ENCODE measurements around the gene RNASEH2A.

DNA sequence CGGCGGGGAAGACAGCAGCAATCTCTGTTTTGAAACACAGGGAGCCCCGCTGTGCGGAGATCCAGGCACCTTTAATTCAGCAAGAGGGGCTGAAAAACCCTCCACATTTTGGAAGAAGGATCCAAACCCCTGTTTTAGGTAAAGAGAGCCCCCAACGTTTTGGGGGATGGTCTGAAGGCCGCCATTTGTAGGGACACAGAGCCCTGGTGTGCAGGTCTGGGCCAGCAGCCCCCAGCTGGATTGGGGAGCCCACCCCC lies 27.6 kb upstream of the RNASEH2A start:
- no peak for TF ChIP-seq POLR2AphosphoS5 (IDR thresholded peaks at IDR 0.05)
- TF ChIP-seq, protein P1, sequence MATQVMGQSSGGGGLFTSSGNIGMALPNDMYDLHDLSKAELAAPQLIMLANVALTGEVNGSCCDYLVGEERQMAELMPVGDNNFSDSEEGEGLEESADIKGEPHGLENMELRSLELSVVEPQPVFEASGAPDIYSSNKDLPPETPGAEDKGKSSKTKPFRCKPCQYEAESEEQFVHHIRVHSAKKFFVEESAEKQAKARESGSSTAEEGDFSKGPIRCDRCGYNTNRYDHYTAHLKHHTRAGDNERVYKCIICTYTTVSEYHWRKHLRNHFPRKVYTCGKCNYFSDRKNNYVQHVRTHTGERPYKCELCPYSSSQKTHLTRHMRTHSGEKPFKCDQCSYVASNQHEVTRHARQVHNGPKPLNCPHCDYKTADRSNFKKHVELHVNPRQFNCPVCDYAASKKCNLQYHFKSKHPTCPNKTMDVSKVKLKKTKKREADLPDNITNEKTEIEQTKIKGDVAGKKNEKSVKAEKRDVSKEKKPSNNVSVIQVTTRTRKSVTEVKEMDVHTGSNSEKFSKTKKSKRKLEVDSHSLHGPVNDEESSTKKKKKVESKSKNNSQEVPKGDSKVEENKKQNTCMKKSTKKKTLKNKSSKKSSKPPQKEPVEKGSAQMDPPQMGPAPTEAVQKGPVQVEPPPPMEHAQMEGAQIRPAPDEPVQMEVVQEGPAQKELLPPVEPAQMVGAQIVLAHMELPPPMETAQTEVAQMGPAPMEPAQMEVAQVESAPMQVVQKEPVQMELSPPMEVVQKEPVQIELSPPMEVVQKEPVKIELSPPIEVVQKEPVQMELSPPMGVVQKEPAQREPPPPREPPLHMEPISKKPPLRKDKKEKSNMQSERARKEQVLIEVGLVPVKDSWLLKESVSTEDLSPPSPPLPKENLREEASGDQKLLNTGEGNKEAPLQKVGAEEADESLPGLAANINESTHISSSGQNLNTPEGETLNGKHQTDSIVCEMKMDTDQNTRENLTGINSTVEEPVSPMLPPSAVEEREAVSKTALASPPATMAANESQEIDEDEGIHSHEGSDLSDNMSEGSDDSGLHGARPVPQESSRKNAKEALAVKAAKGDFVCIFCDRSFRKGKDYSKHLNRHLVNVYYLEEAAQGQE (IDR thresholded peaks at IDR 0.05; ENCODE audit: borderline replicate concordance), result no peak
- TF ChIP-seq, protein P2, sequence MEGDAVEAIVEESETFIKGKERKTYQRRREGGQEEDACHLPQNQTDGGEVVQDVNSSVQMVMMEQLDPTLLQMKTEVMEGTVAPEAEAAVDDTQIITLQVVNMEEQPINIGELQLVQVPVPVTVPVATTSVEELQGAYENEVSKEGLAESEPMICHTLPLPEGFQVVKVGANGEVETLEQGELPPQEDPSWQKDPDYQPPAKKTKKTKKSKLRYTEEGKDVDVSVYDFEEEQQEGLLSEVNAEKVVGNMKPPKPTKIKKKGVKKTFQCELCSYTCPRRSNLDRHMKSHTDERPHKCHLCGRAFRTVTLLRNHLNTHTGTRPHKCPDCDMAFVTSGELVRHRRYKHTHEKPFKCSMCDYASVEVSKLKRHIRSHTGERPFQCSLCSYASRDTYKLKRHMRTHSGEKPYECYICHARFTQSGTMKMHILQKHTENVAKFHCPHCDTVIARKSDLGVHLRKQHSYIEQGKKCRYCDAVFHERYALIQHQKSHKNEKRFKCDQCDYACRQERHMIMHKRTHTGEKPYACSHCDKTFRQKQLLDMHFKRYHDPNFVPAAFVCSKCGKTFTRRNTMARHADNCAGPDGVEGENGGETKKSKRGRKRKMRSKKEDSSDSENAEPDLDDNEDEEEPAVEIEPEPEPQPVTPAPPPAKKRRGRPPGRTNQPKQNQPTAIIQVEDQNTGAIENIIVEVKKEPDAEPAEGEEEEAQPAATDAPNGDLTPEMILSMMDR (IDR thresholded peaks at IDR 0.05; ENCODE audit: poor library complexity, severe bottlenecking), result no peak
- TF ChIP-seq EZH2 (IDR thresholded peaks at IDR 0.05; ENCODE audit: borderline replicate concordance, insufficient read depth, low read length, poor library complexity, severe bottlenecking), result no peak
- no peak for TF ChIP-seq MXI1 (conservative IDR thresholded peaks at IDR 0.05; ENCODE audit: poor library complexity, severe bottlenecking)
- TF ChIP-seq TAF1 (IDR thresholded peaks at IDR 0.05; ENCODE audit: low read depth), result no peak
- no peak for TF ChIP-seq EP300 (conservative IDR thresholded peaks at IDR 0.05; ENCODE audit: poor library complexity, severe bottlenecking)
- no peak for TF ChIP-seq RAD21 (conservative IDR thresholded peaks at IDR 0.05)
- TF ChIP-seq SMC3 (conservative IDR thresholded peaks at IDR 0.05; ENCODE audit: poor library complexity), result no peak

Measured in neural cell (in vitro differentiated cells).